CD14-positive monocyte (primary cell): ENCODE results near the gene CCL5. TPM values are rescaled to one million over a fixed set of nuclear protein-coding genes. Genes with fewer than 3 reads are reported as not detected.

Experiments
- DNase-seq, 3 donors: peaks; one replicate each; pipeline ENCODE4 v3.0.0-alpha.2; 2011 to 2022
- H2AFZ ChIP-seq: 2 replicates; pipeline ENCODE4 v1.6.0; 2012; ENCODE audit warnings: mild to moderate bottlenecking, low read depth, low read length, inconsistent platforms; ENCODE audit not compliant: insufficient read depth, poor library complexity, severe bottlenecking
- H3K27ac ChIP-seq, 2 donors: 1 replicate in 1 of 2; 2 replicates in 1 of 2; pipeline ENCODE4 v1.5.1; 2012 to 2013; ENCODE audit warnings: low read length in 2 of 2, control low read depth in 1 of 2, inconsistent platforms in 1 of 2, low read depth in 1 of 2, mild to moderate bottlenecking in 1 of 2
- H3K27me3 ChIP-seq, 2 donors: one replicate each; pipeline versions ENCODE4 v1.6.0 to v1.6.1; 2011 to 2013; ENCODE audit warnings: low read length in 2 of 2; ENCODE audit not compliant: control insufficient read depth in 2 of 2, insufficient read depth in 2 of 2
- H3K36me3 ChIP-seq, 2 donors: replicated peaks in 1 of 2; 1 replicate in 1 of 2; 2 replicates in 1 of 2; pipeline versions ENCODE4 v1.5.1 to v1.6.1; 2012 to 2013; ENCODE audit warnings: low read length in 2 of 2, control low read depth in 1 of 2, inconsistent platforms in 1 of 2, mild to moderate bottlenecking in 1 of 2; ENCODE audit not compliant: insufficient read depth in 2 of 2, control insufficient read depth in 1 of 2
- H3K4me1 ChIP-seq, 2 donors: 1 replicate in 1 of 2; 2 replicates in 1 of 2; pipeline versions ENCODE4 v1.5.1 to v1.6.1; 2012 to 2013; ENCODE audit warnings: low read length in 2 of 2, control low read depth in 1 of 2, inconsistent platforms in 1 of 2, mild to moderate bottlenecking in 1 of 2, moderate library complexity in 1 of 2; ENCODE audit not compliant: insufficient read depth in 2 of 2, control insufficient read depth in 1 of 2
- H3K4me2 ChIP-seq: replicated peaks from 2 replicates; pipeline ENCODE3; 2012; ENCODE audit warnings: low read length, moderate library complexity, mild to moderate bottlenecking; ENCODE audit not compliant: poor library complexity, severe bottlenecking; ENCODE audit errors: extremely low read depth
- H3K4me3 ChIP-seq, 3 experiments: fragments of 200-600 bp in 1 of 3; sonication (generic) in 1 of 3; replicated peaks in 1 of 3; 1 replicate in 2 of 3; 2 replicates in 1 of 3; pipeline ENCODE4 v1.5.1; 2011 to 2013; ENCODE audit warnings: low read length in 3 of 3, mild to moderate bottlenecking in 3 of 3, control low read depth in 2 of 3, low read depth in 2 of 3, inconsistent platforms in 1 of 3, moderate library complexity in 1 of 3
- H3K79me2 ChIP-seq: 2 replicates; pipeline ENCODE4 v1.6.0; 2012; ENCODE audit warnings: mild to moderate bottlenecking, control low read depth, inconsistent platforms, low read length, moderate library complexity; ENCODE audit not compliant: insufficient read depth
- H3K9ac ChIP-seq: 2 replicates; pipeline ENCODE4 v1.6.0; 2017; ENCODE audit warnings: low read length, mild to moderate bottlenecking; ENCODE audit not compliant: insufficient read depth, poor library complexity, severe bottlenecking
- H3K9me3 ChIP-seq, 2 donors: replicated peaks in 1 of 2; 1 replicate in 1 of 2; 2 replicates in 1 of 2; pipeline versions ENCODE4 v1.5.1 to v1.6.1; 2012 to 2013; ENCODE audit warnings: low read length in 2 of 2, control low read depth in 1 of 2; ENCODE audit not compliant: control insufficient read depth in 1 of 2, insufficient read depth in 1 of 2
- H4K20me1 ChIP-seq: 2 replicates; pipeline ENCODE4 v1.6.0; 2012; ENCODE audit warnings: mild to moderate bottlenecking, low read length, control low read depth, moderate library complexity; ENCODE audit not compliant: insufficient read depth
- H3K27ac Mint-ChIP-seq, 7 donors: one replicate each; pipeline ENCODE4 v1.8.0; 2020; ENCODE audit warnings: mild to moderate bottlenecking in 7 of 7, mixed read lengths in 7 of 7, moderate library complexity in 6 of 7, inconsistent platforms in 2 of 7
- H3K27me3 Mint-ChIP-seq, 3 donors: one replicate each; pipeline ENCODE4 v1.8.0; 2021 to 2022; ENCODE audit warnings: low read depth in 3 of 3, mild to moderate bottlenecking in 3 of 3, mixed read lengths in 3 of 3, moderate library complexity in 3 of 3, inconsistent platforms in 1 of 3
- H3K36me3 Mint-ChIP-seq, 2 donors: one replicate each; pipeline ENCODE4 v1.8.0; 2020; ENCODE audit warnings: mixed read lengths in 2 of 2, inconsistent platforms in 1 of 2, mild to moderate bottlenecking in 1 of 2
- H3K4me1 Mint-ChIP-seq: one replicate; pipeline ENCODE4 v1.8.0; 2020; ENCODE audit warnings: mild to moderate bottlenecking, mixed read lengths
- H3K4me3 Mint-ChIP-seq, 2 donors: one replicate each; pipeline ENCODE4 v1.8.0; 2020; ENCODE audit warnings: mild to moderate bottlenecking in 2 of 2, mixed read lengths in 2 of 2, moderate library complexity in 1 of 2
- H3K9me3 Mint-ChIP-seq, 7 donors: one replicate each; pipeline ENCODE4 v1.8.0; 2020 to 2022; ENCODE audit warnings: mixed read lengths in 7 of 7, mild to moderate bottlenecking in 6 of 7, moderate library complexity in 6 of 7, inconsistent platforms in 2 of 7
- WGBS: methylation state at CpG from one replicate; pipeline ENCODE4 v1.1.5; 2013; ENCODE audit warnings: missing lambda C conversion rate; ENCODE audit not compliant: insufficient coverage; 5-methylcytosine and 5-hydroxymethylcytosine counted together
- intact Hi-C, 2 donors: fragments of 100-400 bp; cut with micrococcal nuclease; formaldehyde crosslinking; loops; one replicate each; pipeline versions ENCODE4 v1.15.0 to v1.15.1; 2023
- polyA plus RNA-seq, 3 donors: library from polyadenylated mRNA; depleted of rRNA in 1 of 3; unstranded in 2 of 3; stranded (reverse) in 1 of 3; fragments of 300-500 nt in 2 of 3; fragments of >200 nt in 1 of 3; fragmentation: Illumina TruSeq in 2 of 3; gene quantifications; 1 replicate in 2 of 3; 2 replicates in 1 of 3; pipeline ENCODE4 v1.2.3, GENCODE V29; 2012 to 2021
- TF ChIP-seq, protein P1 (sequence below): fragments of 200-600 bp; IDR thresholded peaks from one replicate; pipeline ENCODE4 v1.8.0; 2022; ENCODE audit warnings: antibody characterized with exemption, mild to moderate bottlenecking

The CCL5 gene
- polyA plus RNA-seq, 3 donors: 0.95 to 6.8 (median 2.8) TPM

DNA sequence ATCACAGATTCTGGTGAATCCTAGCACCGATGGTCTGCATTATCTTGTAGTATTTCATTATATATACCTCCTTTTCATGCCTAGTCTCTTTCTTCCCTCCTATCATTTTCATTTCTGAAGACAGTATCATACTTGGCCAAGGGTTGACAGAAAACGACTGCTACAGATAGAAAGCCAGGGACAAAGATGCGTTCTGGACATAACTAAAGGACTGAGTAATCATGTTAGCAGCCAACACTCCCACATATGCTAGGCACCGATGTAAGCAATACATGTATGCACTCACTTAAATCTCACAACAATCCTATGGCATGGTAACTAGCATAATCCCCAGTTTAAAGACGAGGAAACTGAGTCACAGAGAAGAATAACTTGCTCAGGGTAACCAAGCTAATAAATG, 27.5 kb upstream of the CCL5 start:
- Mint-ChIP-seq H3K36me3 (no peaks in the 10 kb centered on the region), H3K9me3 (no peaks in the 10 kb centered on the region), H3K4me1 (no peaks in the 10 kb centered on the region), H3K27ac (no peak overlapping the region), H3K27me3 (peaks cover 0 to 3% (median under 1%) of the 10 kb centered on the region in 3 donors), H3K4me3 (no peak overlapping the region)
- Histone ChIP-seq H3K27ac (no peak overlapping the region), H3K9ac (no peak overlapping the region), H3K4me3 (no peak overlapping the region), H3K4me1 (no peaks in the 10 kb centered on the region), H3K36me3 (no peaks in the 10 kb centered on the region), H3K27me3 (no peaks in the 10 kb centered on the region), H3K4me2 (no peak overlapping the region), H2AFZ (no peak overlapping the region), H4K20me1 (no peaks in the 10 kb centered on the region), H3K9me3 (no peaks in the 10 kb centered on the region), H3K79me2 (no peaks in the 10 kb centered on the region)
- DNase-seq: no peak
- TF ChIP-seq, protein P1, sequence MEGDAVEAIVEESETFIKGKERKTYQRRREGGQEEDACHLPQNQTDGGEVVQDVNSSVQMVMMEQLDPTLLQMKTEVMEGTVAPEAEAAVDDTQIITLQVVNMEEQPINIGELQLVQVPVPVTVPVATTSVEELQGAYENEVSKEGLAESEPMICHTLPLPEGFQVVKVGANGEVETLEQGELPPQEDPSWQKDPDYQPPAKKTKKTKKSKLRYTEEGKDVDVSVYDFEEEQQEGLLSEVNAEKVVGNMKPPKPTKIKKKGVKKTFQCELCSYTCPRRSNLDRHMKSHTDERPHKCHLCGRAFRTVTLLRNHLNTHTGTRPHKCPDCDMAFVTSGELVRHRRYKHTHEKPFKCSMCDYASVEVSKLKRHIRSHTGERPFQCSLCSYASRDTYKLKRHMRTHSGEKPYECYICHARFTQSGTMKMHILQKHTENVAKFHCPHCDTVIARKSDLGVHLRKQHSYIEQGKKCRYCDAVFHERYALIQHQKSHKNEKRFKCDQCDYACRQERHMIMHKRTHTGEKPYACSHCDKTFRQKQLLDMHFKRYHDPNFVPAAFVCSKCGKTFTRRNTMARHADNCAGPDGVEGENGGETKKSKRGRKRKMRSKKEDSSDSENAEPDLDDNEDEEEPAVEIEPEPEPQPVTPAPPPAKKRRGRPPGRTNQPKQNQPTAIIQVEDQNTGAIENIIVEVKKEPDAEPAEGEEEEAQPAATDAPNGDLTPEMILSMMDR: no peak
- 96% methylated on average over 4 of the region's 5 CpGs for WGBS
- intact Hi-C loops: no loop called here

DNA sequence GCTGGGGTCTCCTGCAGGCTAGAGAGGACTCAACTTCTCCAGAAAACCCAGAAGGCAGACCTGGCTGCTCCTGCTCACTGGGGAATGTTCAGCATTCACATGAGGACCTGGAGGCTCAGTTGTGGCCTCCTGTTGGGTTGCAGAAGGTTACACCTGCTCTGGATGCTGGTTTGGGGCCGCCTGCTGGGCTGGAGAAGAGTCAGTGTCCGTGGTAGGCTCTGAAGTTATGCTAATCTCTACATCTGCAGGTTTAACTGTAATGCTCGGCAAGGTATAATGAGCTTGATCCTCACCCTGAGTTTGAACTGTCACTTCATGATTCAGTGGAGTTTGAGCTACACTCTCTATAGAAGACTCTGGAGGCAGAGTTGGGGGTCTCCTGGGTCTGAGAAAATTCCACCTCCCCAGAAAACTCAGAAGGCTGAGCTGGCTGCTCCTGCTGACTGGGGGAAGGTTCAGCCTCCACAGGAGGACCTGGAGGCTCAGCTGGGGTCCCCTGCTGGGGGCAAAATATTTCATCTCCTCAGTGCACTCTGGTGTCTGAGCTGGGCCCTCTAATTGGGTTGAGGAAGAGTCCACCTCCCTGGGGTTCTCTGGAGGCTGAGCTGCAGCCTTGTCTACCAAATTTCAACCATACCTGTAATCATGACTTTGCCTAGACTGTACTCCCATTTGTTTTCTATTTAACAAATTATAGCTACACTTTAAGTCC, 26.9 kb upstream of the CCL5 start:
- no peak for DNase-seq
- Histone ChIP-seq H3K4me1 (no peaks in the 10 kb centered on the region), H3K4me2 (no peak overlapping the region), H2AFZ (no peak overlapping the region), H3K27me3 (no peaks in the 10 kb centered on the region), H3K79me2 (no peaks in the 10 kb centered on the region), H4K20me1 (no peaks in the 10 kb centered on the region), H3K4me3 (no peak overlapping the region), H3K27ac (no peak overlapping the region), H3K9me3 (no peaks in the 10 kb centered on the region), H3K36me3 (no peaks in the 10 kb centered on the region), H3K9ac (no peak overlapping the region)
- no peaks in the 10 kb centered on the region for H3K9me3 Mint-ChIP-seq
- peaks cover 0 to 3% (median 0%) of the 10 kb centered on the region in 3 donors for H3K27me3 Mint-ChIP-seq
- no peak overlapping the region for H3K27ac Mint-ChIP-seq
- TF ChIP-seq, protein P1: no peak
- WGBS: 89% methylated on average over 3 of the region's 3 CpGs
- no peak overlapping the region for H3K4me3 Mint-ChIP-seq
- intact Hi-C loops: no loop called here
- H3K36me3 Mint-ChIP-seq: no peaks in the 10 kb centered on the region
- no peaks in the 10 kb centered on the region for H3K4me1 Mint-ChIP-seq
